KOPT-K1 (cell line): ENCODE measurements around the gene JAKMIP1.
"Not testable (repeated sequence)": the region's sequence is repeated elsewhere in the genome, so short reads cannot be mapped to it uniquely, and the experiment has no call there.

ENCODE experiments used
- H3K27ac ChIP-seq: fragments of 200-600 bp; sonication (generic); 2 replicates; pipeline ENCODE4 v1.5.1; 2016; ENCODE audit warnings: antibody characterized with exemption, mild to moderate bottlenecking, low read depth, low read length; ENCODE audit not compliant: poor library complexity, severe bottlenecking
- H3K36me3 ChIP-seq: fragments of 200-600 bp; sonication (generic); 2 replicates; pipeline ENCODE4 v1.5.1; 2017; ENCODE audit warnings: antibody characterized with exemption, mild to moderate bottlenecking, low read length, moderate library complexity; ENCODE audit not compliant: insufficient read depth
- H3K9me3 ChIP-seq: fragments of 200-600 bp; sonication (generic); 2 replicates; pipeline ENCODE4 v1.5.1; 2017; ENCODE audit warnings: antibody characterized with exemption, low read length, mild to moderate bottlenecking; ENCODE audit not compliant: insufficient read depth, poor library complexity, severe bottlenecking

The JAKMIP1 gene

DNA sequence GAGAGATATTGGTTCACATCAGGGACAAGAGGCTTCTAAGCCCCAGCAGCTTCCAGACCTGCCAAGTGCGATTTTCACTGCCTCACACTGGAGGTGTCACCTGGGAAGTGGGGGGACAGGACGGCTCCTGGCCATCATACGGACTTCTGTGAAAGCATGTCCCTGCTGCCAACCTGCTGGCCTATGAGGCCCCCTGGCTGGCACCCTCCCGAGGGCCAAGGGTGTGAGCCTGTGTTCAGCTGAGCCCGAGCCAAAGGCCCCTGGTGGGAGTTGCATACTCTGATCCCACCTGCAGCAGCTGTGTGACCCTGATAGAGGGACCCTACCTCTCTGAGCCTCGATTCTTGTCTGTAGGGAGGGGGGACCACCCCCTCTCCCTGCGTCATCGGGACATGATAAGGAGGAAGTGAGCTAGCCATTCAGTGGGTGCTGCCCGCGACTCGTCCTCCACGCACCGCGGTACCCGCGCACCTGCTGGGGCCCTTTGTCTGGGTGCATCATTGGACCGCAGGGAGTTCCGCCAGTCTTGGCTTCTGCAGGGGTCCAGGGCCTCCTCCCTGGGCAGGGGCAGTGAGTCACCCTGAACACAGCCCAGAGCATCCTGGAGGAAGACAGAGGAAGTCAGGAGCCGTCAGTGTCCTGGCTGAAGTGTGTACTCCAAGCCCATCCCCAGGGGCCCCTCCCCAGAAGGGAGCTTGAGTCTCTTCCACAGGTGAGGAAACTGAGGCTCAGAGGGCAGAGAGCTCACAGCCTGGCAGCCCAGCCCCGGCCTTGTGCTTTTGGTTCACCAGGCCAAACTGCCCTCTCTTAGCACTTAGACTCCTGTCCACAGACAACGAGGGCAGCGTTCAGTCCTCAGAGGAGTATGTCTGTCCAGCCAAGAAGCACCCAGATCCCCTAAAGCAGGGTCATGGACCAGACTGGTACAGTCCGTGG, 206.2 kb downstream of the JAKMIP1 start:
- Histone ChIP-seq H3K27ac (no peak overlapping the region), H3K9me3 (no peaks in the 10 kb centered on the region), H3K36me3 (no peaks in the 10 kb centered on the region)

DNA sequence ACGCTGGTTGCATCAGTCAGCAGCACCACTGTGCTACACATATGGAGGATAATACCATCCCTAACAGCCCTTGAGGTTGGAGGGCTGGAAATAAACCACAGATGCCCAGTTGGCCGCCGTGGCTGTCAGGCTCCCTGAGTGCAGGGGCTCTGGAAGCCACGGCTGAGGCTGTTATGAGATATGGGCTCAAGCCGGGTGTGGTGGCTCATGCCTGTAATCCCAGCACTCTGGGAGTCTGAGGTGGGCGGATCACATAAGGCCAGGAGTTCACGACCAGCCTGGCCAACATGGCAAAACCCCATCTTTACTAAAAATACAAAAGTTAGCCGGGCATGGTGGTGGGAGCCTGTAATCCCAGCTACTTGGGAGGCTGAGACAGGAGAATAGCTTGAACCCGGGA, 207.0 kb downstream of the JAKMIP1 start:
- H3K36me3 ChIP-seq, H3K9me3 ChIP-seq, H3K27ac ChIP-seq: not testable (repeated sequence)

DNA sequence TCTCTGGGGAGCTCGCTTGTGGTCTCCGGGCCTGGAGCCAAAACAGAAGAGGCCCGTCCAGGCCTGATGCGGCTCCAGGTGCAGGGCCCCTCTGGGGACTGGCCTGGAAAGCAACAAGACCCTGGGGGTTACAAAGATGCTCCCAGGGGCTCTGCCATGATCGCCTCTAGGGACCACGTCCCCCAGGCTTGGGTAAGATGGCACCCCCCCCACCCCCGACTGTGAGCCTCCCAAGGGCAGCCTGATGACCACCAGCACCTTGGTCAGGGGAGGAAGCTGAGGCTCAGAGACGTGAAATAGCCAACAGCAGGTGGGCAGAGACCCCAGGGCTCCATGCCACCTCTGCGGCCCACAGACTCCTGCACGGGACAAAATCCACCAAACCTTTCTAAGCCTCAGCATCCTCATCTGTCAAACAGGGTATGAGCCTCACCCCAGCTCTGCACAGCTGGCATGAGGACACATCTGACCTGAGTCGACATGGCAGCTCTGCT, 207.5 kb downstream of the JAKMIP1 start:
- Histone ChIP-seq H3K36me3 (no peaks in the 10 kb centered on the region), H3K9me3 (no peaks in the 10 kb centered on the region), H3K27ac (no peak overlapping the region)

DNA sequence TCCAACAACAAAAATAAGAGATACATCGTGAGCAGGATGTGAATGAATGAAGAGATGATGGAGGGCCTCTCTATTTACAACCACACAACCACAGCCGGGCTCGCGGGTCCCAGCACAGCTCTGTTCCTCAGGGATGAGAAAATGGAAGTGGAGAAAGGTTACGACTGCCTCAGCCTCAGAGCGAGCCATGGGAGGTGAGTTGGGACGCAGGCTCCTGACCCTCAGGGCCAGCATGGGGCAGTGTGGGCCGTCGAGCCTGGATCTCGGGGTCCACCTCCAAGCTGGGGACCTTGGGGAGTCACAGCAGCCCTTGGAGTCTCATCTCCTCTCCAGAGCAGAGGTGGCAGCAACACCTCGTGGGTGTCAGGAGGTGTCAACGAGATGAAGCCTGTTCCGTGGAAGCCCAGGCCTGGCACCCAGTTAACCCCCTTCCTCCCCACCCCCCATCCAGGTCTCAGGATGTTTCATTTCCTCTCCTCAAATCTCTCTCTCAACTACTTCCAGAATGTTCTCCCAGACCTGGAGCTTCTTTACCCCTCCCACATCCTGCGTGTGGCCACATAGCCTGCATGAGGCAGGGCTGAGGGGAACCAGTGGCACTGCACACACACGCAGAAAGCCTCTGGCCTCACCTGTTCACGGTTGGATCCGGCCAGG, 208.1 kb downstream of the JAKMIP1 start:
- Histone ChIP-seq H3K9me3 (no peaks in the 10 kb centered on the region), H3K27ac (no peak overlapping the region), H3K36me3 (no peaks in the 10 kb centered on the region)

GRCh38 chr4:5991405-5991804, 208.9 kb downstream of the JAKMIP1 start:
- Histone ChIP-seq H3K9me3 (no peaks in the 10 kb centered on the region), H3K27ac (no peak overlapping the region), H3K36me3 (no peaks in the 10 kb centered on the region)

GRCh38 chr4:5990446-5991160, 209.7 kb downstream of the JAKMIP1 start:
- no peak overlapping the region for H3K27ac ChIP-seq
- H3K36me3 ChIP-seq, result no peaks in the 10 kb centered on the region
- H3K9me3 ChIP-seq, result no peaks in the 10 kb centered on the region

DNA sequence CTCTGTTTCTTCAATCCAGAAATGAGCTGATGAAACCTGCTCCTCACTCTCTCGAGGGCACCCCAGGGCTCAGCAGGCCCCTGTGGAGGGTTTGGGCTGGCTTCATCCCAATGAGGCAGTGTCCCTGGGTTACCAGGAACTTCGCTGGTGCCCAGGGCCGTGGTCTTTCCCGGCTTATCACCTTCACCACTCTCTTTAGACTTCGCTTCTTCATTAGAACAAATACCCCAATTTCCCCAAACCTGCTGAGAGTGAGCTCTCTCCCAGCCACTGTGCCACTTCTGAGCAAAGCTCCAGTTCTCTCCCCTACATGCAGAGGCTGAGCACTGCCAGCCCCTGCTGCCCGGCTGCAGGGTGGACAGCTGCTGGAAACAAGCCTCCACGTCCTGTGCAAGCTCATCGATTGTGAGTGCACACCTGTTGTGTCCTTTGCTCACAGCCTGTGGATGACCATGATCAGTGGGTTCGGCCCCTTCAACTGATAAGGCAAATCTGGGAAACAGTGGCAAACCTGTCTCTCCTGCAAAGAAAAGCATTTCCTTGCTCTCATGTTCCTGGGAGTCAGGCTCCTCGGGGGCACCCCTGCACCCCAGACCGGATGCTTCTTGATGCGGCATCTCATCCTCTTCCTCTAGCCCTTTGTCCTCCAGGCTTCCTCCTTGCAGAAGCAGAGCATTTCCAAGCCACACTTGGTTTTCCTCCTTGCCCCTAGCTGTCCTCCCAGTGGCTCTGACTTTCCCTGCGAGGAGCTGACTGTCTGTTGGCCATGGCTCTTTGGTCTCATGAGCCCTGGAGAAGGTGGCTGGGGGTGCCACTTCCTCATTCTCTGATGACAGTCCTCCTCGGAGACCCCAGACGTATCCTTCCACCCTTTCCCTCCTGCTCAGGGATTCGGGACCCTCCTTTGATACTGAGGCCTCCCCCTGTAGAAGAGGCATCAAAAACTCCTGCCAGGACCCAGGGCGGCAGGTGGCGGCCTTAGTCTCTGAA, 210.8 kb downstream of the JAKMIP1 start:
- H3K27ac ChIP-seq, result no peak overlapping the region
- peaks cover 4% of the 10 kb centered on the region for H3K9me3 ChIP-seq
- no peaks in the 10 kb centered on the region for H3K36me3 ChIP-seq

DNA sequence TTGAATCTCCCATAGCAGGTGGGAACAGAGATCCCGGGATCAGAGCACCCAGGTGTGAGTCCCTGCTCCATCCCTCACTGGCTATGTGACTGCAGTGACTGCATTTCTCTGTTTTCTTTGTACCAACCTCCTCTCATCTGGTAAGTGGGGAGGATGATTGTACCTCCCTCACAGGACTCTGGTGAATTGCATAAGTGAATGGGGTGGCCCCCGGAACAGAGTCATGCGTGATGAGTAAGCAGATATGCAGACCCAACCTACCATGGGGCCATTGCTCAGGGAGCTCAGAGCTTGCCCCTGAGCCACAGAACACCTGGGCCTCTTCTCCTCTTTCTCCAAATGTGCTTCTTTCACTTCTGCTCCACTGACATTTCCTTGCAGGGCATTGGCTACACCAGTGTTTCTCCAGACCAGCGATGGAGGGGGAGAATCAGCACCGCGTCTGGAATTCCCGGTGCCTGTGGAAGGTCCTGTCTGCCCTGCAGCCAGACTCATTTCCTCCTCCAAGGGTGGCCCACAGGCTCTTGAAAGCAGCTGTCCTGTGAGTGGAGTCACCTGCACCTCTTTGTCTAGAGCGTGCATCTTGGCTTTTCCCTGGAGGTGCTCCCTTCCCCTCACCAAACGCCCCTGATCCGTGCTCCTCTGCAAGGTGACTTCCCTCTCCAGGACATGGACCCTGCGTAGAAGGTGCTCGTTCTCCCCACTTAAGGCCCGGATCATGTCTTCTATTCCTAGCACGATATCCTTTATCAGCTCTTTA, 212.1 kb downstream of the JAKMIP1 start:
- Histone ChIP-seq H3K9me3 (peaks cover 17% of the 10 kb centered on the region), H3K27ac (no peak overlapping the region), H3K36me3 (no peaks in the 10 kb centered on the region)

GRCh38 chr4:5984843-5985242, 215.5 kb downstream of the JAKMIP1 start:
- Histone ChIP-seq H3K27ac (no peak overlapping the region), H3K9me3 (peaks cover 18% of the 10 kb centered on the region), H3K36me3 (no peaks in the 10 kb centered on the region)

DNA sequence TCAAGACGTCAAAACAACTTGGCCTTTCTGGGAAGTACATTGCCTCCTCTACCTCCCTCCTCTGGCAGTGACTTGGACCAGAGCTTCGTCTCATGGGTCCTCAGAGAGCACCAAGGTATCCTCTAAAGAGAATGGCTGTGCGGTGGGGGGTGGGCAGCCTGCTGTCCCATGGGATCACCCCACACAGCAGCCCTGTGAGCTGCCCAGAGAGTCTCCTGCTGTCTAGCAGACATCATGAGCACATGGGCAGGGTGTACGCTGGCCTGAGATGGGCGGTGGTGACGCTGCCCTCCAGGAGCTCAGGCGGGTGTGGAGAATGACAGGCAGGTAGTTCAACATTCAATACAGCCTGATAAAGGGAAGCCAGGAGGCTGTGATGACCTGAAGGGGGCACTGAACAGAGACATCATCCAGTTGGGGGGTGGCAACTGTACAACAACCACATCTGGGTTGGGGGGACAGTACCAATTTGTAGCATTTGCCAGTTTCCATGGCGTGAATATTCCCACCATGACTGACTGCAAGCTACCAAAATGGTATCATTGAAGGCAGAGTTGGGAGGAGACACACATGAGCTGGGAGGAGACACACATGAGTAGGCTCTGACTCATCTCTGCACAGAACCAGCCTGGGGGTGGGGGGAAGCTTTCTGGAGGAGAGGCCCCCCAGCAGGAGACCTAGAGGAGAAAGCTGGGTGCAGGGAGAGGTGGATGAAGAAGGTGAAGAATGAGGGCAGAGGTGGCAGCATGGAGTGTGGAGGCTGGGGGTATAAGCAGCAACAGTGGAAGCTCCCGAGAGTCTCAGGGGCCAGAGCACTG, 218.0 kb downstream of the JAKMIP1 start:
- Histone ChIP-seq H3K36me3 (no peaks in the 10 kb centered on the region), H3K27ac (no peak overlapping the region), H3K9me3 (peaks cover 18% of the 10 kb centered on the region)

GRCh38 chr4:5980436-5981155, 219.8 kb downstream of the JAKMIP1 start:
- Histone ChIP-seq H3K36me3 (no peaks in the 10 kb centered on the region), H3K9me3 (peaks cover 18% of the 10 kb centered on the region), H3K27ac (no peak overlapping the region)

- Histone ChIP-seq H3K36me3 (no peaks in the 10 kb centered on the region), H3K27ac (no peak overlapping the region), H3K9me3 (peaks cover 18% of the 10 kb centered on the region)
Observed at GRCh38 chr4:5979981-5980380, 220.4 kb downstream of the JAKMIP1 start.
